Measurements from ENCODE around the gene EXOC4. TPM values are rescaled to one million over a fixed set of nuclear protein-coding genes. Genes with fewer than 3 reads are reported as not detected.

EXOC4 gene
- total and polyA plus RNA-seq, 7 donors: 16.4 to 76.7 (median 50.7) TPM

- no peaks in the 10 kb centered on the region for H3K36me3 ChIP-seq
- 27 to 66% methylated on average over 3 of the region's 3 CpGs for WGBS, 2 donors
- no peak overlapping the region for H3K4me3 ChIP-seq
- no peaks in the 10 kb centered on the region for H3K9me3 ChIP-seq
- H3K27me3 ChIP-seq: no peaks in the 10 kb centered on the region
- no peak for DNase-seq
- intact Hi-C loops (cut with DNase I): no loop called here
- no peaks in the 10 kb centered on the region for H3K4me1 ChIP-seq
- TF ChIP-seq EP300 (IDR thresholded peaks at IDR 0.05) (no peak), POLR2A (IDR thresholded peaks at IDR 0.05) (no peak), CTCF (IDR thresholded peaks at IDR 0.05) (no peak), POLR2AphosphoS5 (IDR thresholded peaks at IDR 0.05) (no peak)
- no peak overlapping the region for H3K27ac ChIP-seq
Observed at GRCh38 chr7:133883591-133883990, 630.7 kb downstream of the EXOC4 start.

GRCh38 chr7:133885213-133885612 is 632.3 kb downstream of the EXOC4 start:
- no peak for DNase-seq
- Histone ChIP-seq H3K27ac (no peak overlapping the region), H3K36me3 (no peaks in the 10 kb centered on the region), H3K27me3 (no peaks in the 10 kb centered on the region), H3K4me1 (no peaks in the 10 kb centered on the region), H3K9me3 (no peaks in the 10 kb centered on the region), H3K4me3 (no peak overlapping the region)
- 95 to 98% methylated on average over 5 of the region's 5 CpGs for WGBS, 2 donors
- TF ChIP-seq EP300 (IDR thresholded peaks at IDR 0.05): no peak
- TF ChIP-seq POLR2AphosphoS5 (IDR thresholded peaks at IDR 0.05): no peak
- TF ChIP-seq POLR2A (IDR thresholded peaks at IDR 0.05): no peak
- no peak for TF ChIP-seq CTCF (IDR thresholded peaks at IDR 0.05)
- intact Hi-C loops (cut with DNase I): no loop called here

- Histone ChIP-seq H3K4me3 (no peak overlapping the region), H3K27me3 (no peaks in the 10 kb centered on the region), H3K4me1 (no peaks in the 10 kb centered on the region), H3K9me3 (no peaks in the 10 kb centered on the region), H3K36me3 (no peaks in the 10 kb centered on the region), H3K27ac (no peak overlapping the region)
- DNase-seq: no peak
- no peak for TF ChIP-seq POLR2AphosphoS5 (IDR thresholded peaks at IDR 0.05)
- TF ChIP-seq CTCF (IDR thresholded peaks at IDR 0.05): no peak
- TF ChIP-seq EP300 (IDR thresholded peaks at IDR 0.05): no peak
- no peak for TF ChIP-seq POLR2A (IDR thresholded peaks at IDR 0.05)
- WGBS, 2 donors: 88 to 94% methylated on average over 3 of the region's 3 CpGs
- intact Hi-C loops (cut with DNase I): no loop called here
Observed at GRCh38 chr7:133886086-133886485, 633.2 kb downstream of the EXOC4 start.

- H3K27ac ChIP-seq: no peak overlapping the region
- no peaks in the 10 kb centered on the region for H3K4me1 ChIP-seq
- H3K27me3 ChIP-seq: no peaks in the 10 kb centered on the region
- no peak for TF ChIP-seq POLR2A (IDR thresholded peaks at IDR 0.05)
- no peak for TF ChIP-seq EP300 (IDR thresholded peaks at IDR 0.05)
- no peak for TF ChIP-seq POLR2AphosphoS5 (IDR thresholded peaks at IDR 0.05)
- TF ChIP-seq CTCF (IDR thresholded peaks at IDR 0.05): no peak
- H3K36me3 ChIP-seq: no peaks in the 10 kb centered on the region
- H3K9me3 ChIP-seq: no peaks in the 10 kb centered on the region
- DNase-seq: no peak
- H3K4me3 ChIP-seq: no peak overlapping the region
- intact Hi-C loops (cut with DNase I): no loop called here
- 98% methylated on average over 2 of the region's 2 CpGs for WGBS, 2 donors
Observed at GRCh38 chr7:133886797-133887196, 633.9 kb downstream of the EXOC4 start.

- TF ChIP-seq POLR2A (IDR thresholded peaks at IDR 0.05) (no peak), EP300 (IDR thresholded peaks at IDR 0.05) (no peak), CTCF (IDR thresholded peaks at IDR 0.05) (no peak), POLR2AphosphoS5 (IDR thresholded peaks at IDR 0.05) (no peak)
- intact Hi-C loops (cut with DNase I): no loop called here
- H3K27me3 ChIP-seq: no peaks in the 10 kb centered on the region
- H3K27ac ChIP-seq: no peak overlapping the region
- no peaks in the 10 kb centered on the region for H3K4me1 ChIP-seq
- WGBS, 2 donors: 85 to 95% methylated on average over 2 of the region's 2 CpGs
- H3K9me3 ChIP-seq: no peaks in the 10 kb centered on the region
- H3K36me3 ChIP-seq: no peaks in the 10 kb centered on the region
- no peak for DNase-seq
- no peak overlapping the region for H3K4me3 ChIP-seq
Observed at GRCh38 chr7:133887459-133887858, 634.6 kb downstream of the EXOC4 start.

Data from sigmoid colon (tissue), 7 donors.